Measurements from ENCODE around the gene AMZ1.
"Not testable (repeated sequence)": the region's sequence is repeated elsewhere in the genome, so short reads cannot be mapped to it uniquely, and the experiment has no call there.

AMZ1 gene

GRCh38 chr7:2678454-2678853, 9.5 kb upstream of the AMZ1 start:
- DNase-seq; POLR2A ChIA-PET; H3K9me3 ChIP-seq (ENCODE audit: control extremely low read depth in 1 of 5, control insufficient read depth in 4 of 5, insufficient read depth in 2 of 5, low read depth in 1 of 5, low read length in 4 of 5); H3K4me3 ChIP-seq (ENCODE audit: control insufficient read depth in 1 of 7, extremely low read depth in 1 of 7, insufficient read depth in 4 of 7, low read depth in 2 of 7, low read length in 6 of 7); H3K27ac ChIP-seq (ENCODE audit: insufficient read depth in 1 of 2, low read depth in 1 of 2, low read length in 2 of 2, poor library complexity in 1 of 2, severe bottlenecking in 2 of 2); H3K36me3 ChIP-seq (ENCODE audit: control insufficient read depth in 4 of 4, insufficient read depth in 4 of 4, low read length in 3 of 4); H3K27me3 ChIP-seq (replicated peaks in 2 of 5; ENCODE audit: control insufficient read depth in 4 of 5, insufficient read depth in 5 of 5, low read length in 4 of 5); H3K4me1 ChIP-seq (ENCODE audit: control extremely low read depth in 1 of 4, control insufficient read depth in 4 of 4, insufficient read depth in 4 of 4, low read length in 3 of 4): not testable (repeated sequence)
- 79% methylated on average over 8 of the region's 15 CpGs for WGBS (ENCODE audit: insufficient coverage)
- CTCF ChIA-PET, result interaction anchor here (1.5 to 5.1 kb wide), 2 partner anchors 31 to 32 kb away, joined by 6 to 64 read pairs; no protein-coding TSS in a partner anchor

- H3K9me3 ChIP-seq (ENCODE audit: control extremely low read depth in 1 of 5, control insufficient read depth in 4 of 5, insufficient read depth in 2 of 5, low read depth in 1 of 5, low read length in 4 of 5); H3K27me3 ChIP-seq (replicated peaks in 2 of 5; ENCODE audit: control insufficient read depth in 4 of 5, insufficient read depth in 5 of 5, low read length in 4 of 5); H3K4me1 ChIP-seq (ENCODE audit: control extremely low read depth in 1 of 4, control insufficient read depth in 4 of 4, insufficient read depth in 4 of 4, low read length in 3 of 4); H3K36me3 ChIP-seq (ENCODE audit: control insufficient read depth in 4 of 4, insufficient read depth in 4 of 4, low read length in 3 of 4); DNase-seq; H3K27ac ChIP-seq (ENCODE audit: insufficient read depth in 1 of 2, low read depth in 1 of 2, low read length in 2 of 2, poor library complexity in 1 of 2, severe bottlenecking in 2 of 2); POLR2A ChIA-PET; H3K4me3 ChIP-seq (ENCODE audit: control insufficient read depth in 1 of 7, extremely low read depth in 1 of 7, insufficient read depth in 4 of 7, low read depth in 2 of 7, low read length in 6 of 7): not testable (repeated sequence)
- WGBS (ENCODE audit: insufficient coverage), result 91% methylated on average over 22 of the region's 64 CpGs
- CTCF ChIA-PET, result interaction anchor here (0.7 to 5.1 kb wide), 10 partner anchors 8 to 228 kb away, joined by 3 to 64 read pairs (median 6); no protein-coding TSS in a partner anchor
These were observed 8.6 kb upstream of the AMZ1 start for GRCh38 chr7:2679135-2680127.

- no peak overlapping the region for H3K4me3 ChIP-seq (ENCODE audit: control insufficient read depth in 1 of 7, extremely low read depth in 1 of 7, insufficient read depth in 4 of 7, low read depth in 2 of 7, low read length in 6 of 7)
- CTCF ChIA-PET, result interaction anchor here (0.7 to 5.1 kb wide), 15 partner anchors 9 to 231 kb away, joined by 3 to 64 read pairs (median 5); no protein-coding TSS in a partner anchor
- H3K27ac ChIP-seq (ENCODE audit: insufficient read depth in 1 of 2, low read depth in 1 of 2, low read length in 2 of 2, poor library complexity in 1 of 2, severe bottlenecking in 2 of 2), result no peak overlapping the region
- no peak for DNase-seq
- H3K36me3 ChIP-seq (ENCODE audit: control insufficient read depth in 4 of 4, insufficient read depth in 4 of 4, low read length in 3 of 4), result no peaks in the 10 kb centered on the region
- H3K4me1 ChIP-seq (ENCODE audit: control extremely low read depth in 1 of 4, control insufficient read depth in 4 of 4, insufficient read depth in 4 of 4, low read length in 3 of 4), result peaks cover 0 to 4% (median 1%) of the 10 kb centered on the region in 4 experiments
- no peaks in the 10 kb centered on the region for H3K27me3 ChIP-seq (replicated peaks in 2 of 5; ENCODE audit: control insufficient read depth in 4 of 5, insufficient read depth in 5 of 5, low read length in 4 of 5)
- peaks cover 0 to 2% (median 0%) of the 10 kb centered on the region in 5 experiments for H3K9me3 ChIP-seq (ENCODE audit: control extremely low read depth in 1 of 5, control insufficient read depth in 4 of 5, insufficient read depth in 2 of 5, low read depth in 1 of 5, low read length in 4 of 5)
- POLR2A ChIA-PET, result no interaction called here
- WGBS (ENCODE audit: insufficient coverage), result 95% methylated on average over 4 of the region's 13 CpGs
These were observed 7.7 kb upstream of the AMZ1 start for GRCh38 chr7:2680256-2680655.

GRCh38 chr7:2680792-2681490, 7.1 kb upstream of the AMZ1 start:
- WGBS (ENCODE audit: insufficient coverage), result 56% methylated on average over 21 of the region's 27 CpGs
- Histone ChIP-seq H3K36me3 (ENCODE audit: control insufficient read depth in 4 of 4, insufficient read depth in 4 of 4, low read length in 3 of 4) (no peaks in the 10 kb centered on the region), H3K27me3 (replicated peaks in 2 of 5; ENCODE audit: control insufficient read depth in 4 of 5, insufficient read depth in 5 of 5, low read length in 4 of 5) (peaks cover 0 to 2% (median 0%) of the 10 kb centered on the region in 5 experiments), H3K4me1 (ENCODE audit: control extremely low read depth in 1 of 4, control insufficient read depth in 4 of 4, insufficient read depth in 4 of 4, low read length in 3 of 4) (peaks cover 0 to 4% (median 1%) of the 10 kb centered on the region in 4 experiments), H3K9me3 (ENCODE audit: control extremely low read depth in 1 of 5, control insufficient read depth in 4 of 5, insufficient read depth in 2 of 5, low read depth in 1 of 5, low read length in 4 of 5) (no peaks in the 10 kb centered on the region), H3K4me3 (ENCODE audit: control insufficient read depth in 1 of 7, extremely low read depth in 1 of 7, insufficient read depth in 4 of 7, low read depth in 2 of 7, low read length in 6 of 7) (no peak overlapping the region), H3K27ac (ENCODE audit: insufficient read depth in 1 of 2, low read depth in 1 of 2, low read length in 2 of 2, poor library complexity in 1 of 2, severe bottlenecking in 2 of 2) (no peak overlapping the region)
- POLR2A ChIA-PET, result no interaction called here
- CTCF ChIA-PET, result interaction anchor here (1.0 to 5.1 kb wide), 18 partner anchors 9 to 232 kb away, joined by 3 to 64 read pairs (median 6); no protein-coding TSS in a partner anchor
- DNase-seq, result peak; percentile 49 to 67 (median 60)

- H3K27ac ChIP-seq (ENCODE audit: insufficient read depth in 1 of 2, low read depth in 1 of 2, low read length in 2 of 2, poor library complexity in 1 of 2, severe bottlenecking in 2 of 2), result no peak overlapping the region
- peaks cover 0 to 5% (median 1%) of the 10 kb centered on the region in 4 experiments for H3K4me1 ChIP-seq (ENCODE audit: control extremely low read depth in 1 of 4, control insufficient read depth in 4 of 4, insufficient read depth in 4 of 4, low read length in 3 of 4)
- peaks cover 0 to 10% (median under 1%) of the 10 kb centered on the region in 5 experiments for H3K27me3 ChIP-seq (replicated peaks in 2 of 5; ENCODE audit: control insufficient read depth in 4 of 5, insufficient read depth in 5 of 5, low read length in 4 of 5)
- ChIA-PET POLR2A (no interaction called here), CTCF (interaction anchor here (0.7 to 5.1 kb wide), 21 partner anchors 9 to 249 kb away, joined by 3 to 64 read pairs (median 4); no protein-coding TSS in a partner anchor)
- H3K4me3 ChIP-seq (ENCODE audit: control insufficient read depth in 1 of 7, extremely low read depth in 1 of 7, insufficient read depth in 4 of 7, low read depth in 2 of 7, low read length in 6 of 7), result no peak overlapping the region
- no peaks in the 10 kb centered on the region for H3K36me3 ChIP-seq (ENCODE audit: control insufficient read depth in 4 of 4, insufficient read depth in 4 of 4, low read length in 3 of 4)
- H3K9me3 ChIP-seq (ENCODE audit: control extremely low read depth in 1 of 5, control insufficient read depth in 4 of 5, insufficient read depth in 2 of 5, low read depth in 1 of 5, low read length in 4 of 5), result no peaks in the 10 kb centered on the region
- WGBS (ENCODE audit: insufficient coverage), result 97% methylated on average over 22 of the region's 27 CpGs
- no peak for DNase-seq
These were observed 5.8 kb upstream of the AMZ1 start for GRCh38 chr7:2681929-2682799.

GRCh38 chr7:2684501-2684900, 3.5 kb upstream of the AMZ1 start:
- Histone ChIP-seq H3K9me3 (ENCODE audit: control extremely low read depth in 1 of 5, control insufficient read depth in 4 of 5, insufficient read depth in 2 of 5, low read depth in 1 of 5, low read length in 4 of 5) (no peaks in the 10 kb centered on the region), H3K4me3 (ENCODE audit: control insufficient read depth in 1 of 7, extremely low read depth in 1 of 7, insufficient read depth in 4 of 7, low read depth in 2 of 7, low read length in 6 of 7) (no peak overlapping the region), H3K4me1 (ENCODE audit: control extremely low read depth in 1 of 4, control insufficient read depth in 4 of 4, insufficient read depth in 4 of 4, low read length in 3 of 4) (peaks cover 0 to 26% (median 22%) of the 10 kb centered on the region in 4 experiments), H3K36me3 (ENCODE audit: control insufficient read depth in 4 of 4, insufficient read depth in 4 of 4, low read length in 3 of 4) (no peaks in the 10 kb centered on the region), H3K27me3 (replicated peaks in 2 of 5; ENCODE audit: control insufficient read depth in 4 of 5, insufficient read depth in 5 of 5, low read length in 4 of 5) (peaks cover 0 to 32% (median 13%) of the 10 kb centered on the region in 5 experiments), H3K27ac (ENCODE audit: insufficient read depth in 1 of 2, low read depth in 1 of 2, low read length in 2 of 2, poor library complexity in 1 of 2, severe bottlenecking in 2 of 2) (no peak overlapping the region)
- ChIA-PET CTCF (interaction anchor here (1.0 to 1.8 kb wide), 5 partner anchors 11 to 25 kb away, joined by 4 to 7 read pairs (median 5); no protein-coding TSS in a partner anchor), POLR2A (interaction anchor here (0.7 kb wide), 1 partner anchor 78 kb away, joined by 4 read pairs; no protein-coding TSS in a partner anchor)
- WGBS (ENCODE audit: insufficient coverage), result 97% methylated on average over 8 of the region's 11 CpGs
- DNase-seq, result no peak

Measured in common myeloid progenitor, CD34-positive (primary cell).